HG03469 (cell line): Measurements from ENCODE around the gene BTBD9.

ENCODE experiments used
- ATAC-seq: cut with Tn5 transposase; IDR thresholded peaks from one replicate; pipeline ENCODE4 v1.9.1; 2021; ENCODE audit warnings: mild to moderate bottlenecking, moderate library complexity, moderate number of reproducible peaks; ENCODE audit not compliant: unreplicated experiment

The BTBD9 gene

DNA sequence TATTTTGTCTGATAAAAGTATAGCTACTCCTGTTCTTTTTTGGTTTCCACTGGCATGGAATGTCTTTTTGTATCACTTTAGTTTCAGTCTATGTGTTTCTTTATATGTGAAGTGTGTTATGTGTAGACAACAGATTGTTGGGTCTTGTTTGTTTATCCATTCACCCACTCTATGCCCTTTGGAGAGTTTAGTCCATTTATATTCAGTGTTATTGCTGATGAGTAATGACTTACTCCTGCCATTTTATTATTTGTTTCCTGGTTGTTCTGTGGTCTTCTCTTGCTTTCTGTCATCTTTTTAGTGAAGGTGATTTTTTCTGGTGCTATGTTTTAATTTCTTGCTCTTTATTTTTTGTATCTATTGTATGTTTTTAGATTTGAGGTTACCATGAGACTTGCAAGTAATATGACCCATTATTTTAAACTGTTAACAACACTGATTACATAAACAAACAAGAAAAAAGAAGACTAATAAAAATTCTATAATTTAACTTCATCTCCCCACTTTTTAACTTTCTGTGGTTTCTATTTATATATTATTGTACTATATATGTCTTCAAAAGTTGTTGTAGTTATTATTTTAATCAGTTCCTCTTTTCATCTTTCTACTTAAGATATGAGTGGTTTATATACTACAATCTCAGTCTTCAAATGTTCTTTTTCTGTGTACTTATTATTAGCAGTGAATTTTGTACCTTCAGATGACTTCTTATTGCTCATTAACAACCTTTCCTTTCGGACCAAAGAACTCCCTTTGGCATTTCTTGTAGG, 323.4 kb downstream of the BTBD9 start:
- peak; percentile 40 for ATAC-seq

- ATAC-seq, result no peak
Observed at GRCh38 chr6:38311201-38311600, 328.5 kb downstream of the BTBD9 start.

DNA sequence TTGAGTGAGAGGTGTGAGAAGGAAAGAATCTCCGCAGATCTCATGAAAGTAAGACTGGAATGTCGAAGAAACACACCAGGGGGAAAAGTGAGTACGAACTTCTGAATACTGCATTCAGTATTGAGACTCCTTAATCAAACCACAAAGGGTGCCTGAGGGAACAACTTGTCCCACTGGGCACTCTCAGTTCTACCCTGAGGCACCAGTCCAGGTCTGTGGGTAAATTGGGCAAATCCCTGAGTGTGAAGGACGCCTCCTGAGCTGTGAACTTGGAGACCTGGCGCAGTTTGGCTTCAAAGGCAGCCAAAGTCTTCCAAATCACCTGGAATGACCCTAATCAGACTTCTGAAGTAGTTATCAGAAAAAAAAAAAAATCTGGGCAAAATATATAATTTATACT, 329.7 kb downstream of the BTBD9 start:
- ATAC-seq, result no peak

DNA sequence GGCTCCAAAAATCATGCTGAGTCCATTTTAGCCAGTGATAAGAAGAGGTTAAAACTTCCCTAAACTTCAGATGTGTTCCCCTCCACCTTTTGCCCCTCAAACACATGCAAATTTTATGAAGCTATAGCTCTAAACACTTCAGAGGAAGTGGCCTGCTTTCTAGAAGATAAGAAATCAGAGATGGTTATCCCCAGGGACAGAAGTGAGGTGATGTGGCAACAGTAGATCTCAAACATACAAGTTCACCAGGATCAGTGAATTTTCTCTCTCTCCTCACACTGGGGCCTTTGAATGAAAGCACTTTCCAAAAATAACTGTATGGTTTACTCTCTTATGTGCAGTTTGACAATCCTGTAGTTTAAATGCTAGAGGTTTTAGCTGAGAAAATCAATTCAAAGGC, 332.0 kb downstream of the BTBD9 start:
- ATAC-seq, result no peak

- peak; percentile 56 for ATAC-seq
Observed at GRCh38 chr6:38306931-38307330, 332.8 kb downstream of the BTBD9 start.

DNA sequence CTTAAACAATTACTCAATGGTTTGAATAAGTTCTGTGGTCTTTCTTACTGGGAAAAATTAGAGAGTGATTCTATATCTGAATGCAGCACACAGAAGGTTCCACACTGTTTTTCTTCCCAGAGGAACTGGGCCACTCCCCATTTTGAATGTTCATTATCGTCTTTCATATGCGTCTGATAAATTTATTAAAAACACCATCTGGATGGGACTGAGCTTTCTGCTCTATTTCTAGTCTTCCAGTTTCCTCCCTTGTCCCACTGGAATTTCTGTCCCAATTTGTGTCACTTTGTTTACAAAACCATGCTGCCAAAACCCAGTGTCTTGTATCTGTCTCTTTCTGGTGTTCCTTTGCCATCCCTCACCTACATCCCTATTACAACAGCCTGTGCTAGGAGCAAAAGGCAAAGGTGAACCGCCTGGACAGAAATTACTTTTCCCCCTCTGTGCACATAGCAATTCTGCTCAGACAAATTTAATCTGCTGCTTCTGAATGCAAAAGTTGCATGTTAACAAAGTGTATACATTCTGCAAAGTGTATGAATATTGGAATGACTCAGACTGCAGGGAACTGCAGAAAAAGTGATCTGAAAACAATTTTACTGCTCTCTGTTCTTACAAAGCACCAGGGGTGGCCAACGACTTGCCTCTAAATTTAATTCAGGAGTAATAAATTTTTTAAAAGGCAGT, 333.6 kb downstream of the BTBD9 start:
- no peak for ATAC-seq

- no peak for ATAC-seq
Observed at GRCh38 chr6:38302838-38303237, 336.9 kb downstream of the BTBD9 start.

GRCh38 chr6:38302081-38302480, 337.6 kb downstream of the BTBD9 start:
- no peak for ATAC-seq

DNA sequence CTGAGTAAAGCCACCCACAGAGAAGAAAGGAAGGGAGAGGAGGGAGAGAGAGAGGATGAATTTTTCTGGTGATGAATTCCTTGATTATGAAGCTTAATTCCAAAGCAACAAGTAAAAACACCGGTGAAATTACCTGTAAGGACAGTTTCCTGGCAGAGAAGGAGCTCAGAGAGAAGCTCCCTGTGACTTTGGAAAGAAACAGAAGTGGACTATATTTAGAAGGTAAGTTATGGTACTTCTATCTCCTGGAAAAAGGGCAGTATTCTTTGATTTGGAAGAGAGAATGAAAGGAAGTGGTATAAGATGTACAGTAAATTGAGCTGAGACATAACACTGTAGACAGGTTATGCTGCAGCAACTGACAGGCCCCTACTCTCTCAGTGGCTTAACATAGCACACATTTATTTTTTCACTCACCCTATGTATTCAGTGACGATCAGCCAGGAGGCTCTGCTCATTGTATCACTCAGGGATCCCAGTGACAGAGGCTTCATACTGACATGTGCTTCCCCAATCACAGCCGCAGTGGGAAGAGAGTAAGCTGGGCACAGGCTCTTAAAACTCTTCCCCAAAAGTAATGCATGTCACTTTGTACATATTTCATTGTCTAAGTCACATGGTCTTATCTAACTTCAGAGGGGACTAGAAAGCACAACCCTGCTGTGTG, 349.5 kb downstream of the BTBD9 start:
- ATAC-seq, result no peak

DNA sequence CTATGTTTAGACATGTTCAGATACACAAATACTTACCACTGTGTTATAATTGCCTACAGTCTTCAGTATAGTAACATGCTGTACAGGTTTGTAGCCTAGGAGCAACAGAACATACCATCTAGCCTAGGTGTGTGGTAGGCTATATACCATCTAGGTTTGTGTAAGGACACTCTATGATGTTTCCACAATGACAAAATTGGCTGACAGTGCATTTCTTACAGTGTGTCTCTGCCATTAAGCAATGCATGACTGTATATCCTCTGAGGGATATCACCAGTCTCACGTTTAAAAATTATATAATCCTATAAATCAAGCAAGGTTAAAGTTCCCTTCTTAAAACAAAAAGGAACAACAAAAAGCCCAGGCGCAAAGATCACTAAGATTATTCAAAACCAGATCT, 352.2 kb downstream of the BTBD9 start:
- ATAC-seq, result no peak

GRCh38 chr6:38284802-38285394, 354.8 kb downstream of the BTBD9 start:
- ATAC-seq, result no peak

- no peak for ATAC-seq
Observed at GRCh38 chr6:38283734-38284362, 355.9 kb downstream of the BTBD9 start.

DNA sequence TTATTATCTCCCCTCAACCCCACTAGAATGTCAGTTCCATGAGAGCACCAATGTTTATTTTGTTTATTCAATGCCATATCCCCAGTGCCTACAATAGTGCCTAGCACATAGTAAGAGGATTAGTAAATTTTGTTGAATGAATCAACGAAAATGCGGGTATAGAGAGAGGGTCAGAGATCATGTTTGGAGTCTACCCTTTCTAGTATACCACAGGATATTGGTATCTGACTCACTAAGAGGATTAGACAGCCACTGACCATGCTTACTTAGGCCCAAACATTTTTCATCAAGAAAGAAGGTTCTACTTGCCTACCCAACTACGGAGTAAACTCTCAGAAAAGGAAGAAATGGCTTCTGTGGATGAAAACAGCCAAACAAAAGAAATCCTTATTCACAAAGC, 356.8 kb downstream of the BTBD9 start:
- ATAC-seq, result no peak

DNA sequence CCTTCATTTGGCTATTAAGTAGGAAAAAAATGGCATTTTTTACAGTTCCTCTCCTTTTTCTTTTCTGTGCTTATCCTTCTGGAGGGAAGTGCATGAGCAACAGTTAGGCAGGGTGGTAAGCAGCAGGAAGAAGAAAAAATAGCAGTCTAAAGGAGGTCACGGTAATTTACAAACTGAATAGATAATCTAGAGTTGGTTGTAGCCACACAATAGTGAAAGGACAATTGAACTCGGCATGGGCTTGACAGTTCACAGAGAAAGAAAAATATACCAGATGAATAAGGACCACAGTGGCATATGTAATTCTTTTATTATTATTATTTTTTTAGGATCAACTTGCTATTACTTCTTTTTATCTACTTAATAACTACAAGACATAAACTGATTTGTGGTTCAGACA, 358.6 kb downstream of the BTBD9 start:
- ATAC-seq, result no peak

- no peak for ATAC-seq
Observed at GRCh38 chr6:38279963-38280588, 359.7 kb downstream of the BTBD9 start.

GRCh38 chr6:38279423-38279822, 360.3 kb downstream of the BTBD9 start:
- no peak for ATAC-seq

DNA sequence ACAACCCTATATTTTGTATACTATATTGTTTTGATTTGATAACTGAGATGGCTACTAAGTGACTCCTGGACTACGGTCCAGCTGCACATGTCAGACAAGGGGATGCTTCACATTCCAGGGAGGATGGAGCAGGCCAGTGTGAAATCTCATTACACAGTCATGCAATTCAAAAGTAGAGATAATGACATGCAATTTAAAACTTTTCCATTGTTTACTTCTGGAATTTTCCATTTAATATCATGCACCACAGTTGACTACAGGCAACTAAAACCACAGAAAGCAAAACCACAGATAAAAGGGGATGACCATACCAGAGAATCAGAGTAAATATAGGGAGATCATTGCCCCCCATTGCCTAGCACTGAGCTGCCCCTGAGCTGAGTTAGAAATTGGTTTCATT, 366.4 kb downstream of the BTBD9 start:
- ATAC-seq, result no peak

DNA sequence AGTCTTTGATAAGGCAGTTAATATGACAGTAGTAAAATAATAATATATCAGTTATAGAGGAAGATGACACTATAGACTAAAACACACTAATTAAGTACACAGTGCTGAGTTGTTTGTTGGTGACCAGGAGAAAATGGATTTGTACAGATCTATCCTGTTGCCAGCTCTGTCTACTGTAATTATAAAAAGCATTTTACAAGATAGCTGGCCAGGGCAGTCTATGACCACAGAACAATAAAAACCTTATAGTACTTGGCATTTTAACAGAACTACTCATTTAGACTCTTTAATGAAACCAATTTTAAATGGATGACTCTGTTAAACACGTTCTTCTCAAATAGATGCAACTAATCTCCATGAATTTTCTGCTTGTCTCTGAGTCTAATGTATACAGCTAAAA, 367.5 kb downstream of the BTBD9 start:
- ATAC-seq, result no peak

GRCh38 chr6:38271081-38271480, 368.6 kb downstream of the BTBD9 start:
- no peak for ATAC-seq

GRCh38 chr6:38270367-38270766, 369.4 kb downstream of the BTBD9 start:
- ATAC-seq, result no peak
